GM23248 (cell line): ENCODE data around the gene ANKH. TPM values are rescaled to one million over a fixed set of nuclear protein-coding genes. Genes with fewer than 3 reads are reported as not detected.

Source experiments
- DNase-seq: peaks from one replicate; pipeline ENCODE4 v3.0.0-alpha.2; 2015
- H2AFZ ChIP-seq: fragments of 200-600 bp; sonication (generic); 2 replicates; pipeline ENCODE4 v1.6.1; 2016; ENCODE audit warnings: antibody characterized with exemption
- H3F3A ChIP-seq: fragments of 200-600 bp; sonication (generic); 2 replicates; pipeline ENCODE4 v1.6.1; 2016; ENCODE audit warnings: mild to moderate bottlenecking, antibody characterized with exemption, mixed run types; ENCODE audit not compliant: insufficient read depth
- H3K27ac ChIP-seq: fragments of 200-600 bp; sonication (generic); 2 replicates; pipeline ENCODE4 v1.5.1; 2016; ENCODE audit warnings: mild to moderate bottlenecking
- H3K27me3 ChIP-seq: fragments of 200-600 bp; sonication (generic); replicated peaks from 2 replicates; pipeline ENCODE4 v1.6.1; 2016; ENCODE audit warnings: mild to moderate bottlenecking; ENCODE audit not compliant: insufficient read depth
- H3K36me3 ChIP-seq: fragments of 200-600 bp; sonication (generic); 2 replicates; pipeline ENCODE4 v1.6.1; 2016; ENCODE audit warnings: low read depth, mild to moderate bottlenecking
- H3K4me1 ChIP-seq: fragments of 200-600 bp; sonication (generic); 2 replicates; pipeline ENCODE4 v1.6.1; 2016; ENCODE audit warnings: mild to moderate bottlenecking; ENCODE audit not compliant: insufficient read depth
- H3K4me2 ChIP-seq: fragments of 200-600 bp; sonication (generic); one replicate; pipeline ENCODE4 v1.6.1; 2016; ENCODE audit warnings: mild to moderate bottlenecking; ENCODE audit not compliant: unreplicated experiment
- H3K4me3 ChIP-seq: fragments of 200-600 bp; sonication (generic); 2 replicates; pipeline ENCODE4 v1.5.1; 2016; ENCODE audit warnings: mild to moderate bottlenecking
- H3K79me2 ChIP-seq: fragments of 200-600 bp; sonication (generic); 2 replicates; pipeline ENCODE4 v1.6.1; 2016; ENCODE audit warnings: mild to moderate bottlenecking; ENCODE audit not compliant: insufficient read depth
- H3K9ac ChIP-seq: fragments of 200-600 bp; sonication (generic); 2 replicates; pipeline ENCODE4 v1.6.1; 2016; ENCODE audit warnings: mild to moderate bottlenecking
- H3K9me2 ChIP-seq: fragments of 200-600 bp; sonication (generic); 2 replicates; pipeline ENCODE4 v1.6.1; 2016; ENCODE audit warnings: mixed run types, mild to moderate bottlenecking, moderate library complexity; ENCODE audit not compliant: insufficient read depth
- H3K9me3 ChIP-seq: fragments of 200-600 bp; sonication (generic); one replicate; pipeline ENCODE4 v1.6.1; 2017; ENCODE audit warnings: low read depth
- H4K20me1 ChIP-seq: fragments of 200-600 bp; sonication (generic); 2 replicates; pipeline ENCODE4 v1.6.0; 2016; ENCODE audit not compliant: insufficient read depth
- EZH2 ChIP-seq: fragments of 200-600 bp; sonication (generic); IDR thresholded peaks from 2 replicates; pipeline ENCODE4 v1.6.1; 2018; ENCODE audit warnings: antibody characterized with exemption, mild to moderate bottlenecking; ENCODE audit not compliant: insufficient read depth, poor library complexity, severe bottlenecking
- EZH2phosphoT487 ChIP-seq: fragments of 200-600 bp; sonication (generic); IDR thresholded peaks from 2 replicates; pipeline ENCODE4 v1.6.1; 2018; ENCODE audit warnings: antibody characterized with exemption, moderate library complexity, mild to moderate bottlenecking, low read depth; ENCODE audit not compliant: insufficient read depth
- WGBS, 2 experiments: methylation state at CpG; one replicate each; pipeline ENCODE4 v1.1.6; 2015 to 2017; ENCODE audit warnings: low lambda C conversion rate in 2 of 2, low coverage in 1 of 2; ENCODE audit errors: missing lambda C conversion rate in 2 of 2; 5-methylcytosine and 5-hydroxymethylcytosine counted together
- in situ Hi-C: fragments of 300-500 bp; cut with MboI; formaldehyde crosslinking; loops from 2 replicates; pipeline ENCODE4 v1.15.0; 2020
- polyA plus RNA-seq: library from polyadenylated mRNA; unstranded; fragments of >200 nt; fragmentation: Nextera tagmentation; extraction: Ambion mirVana; gene quantifications from 2 replicates; pipeline ENCODE4 v1.2.1, GENCODE V29; 2016
- total RNA-seq: library from RNA; depleted of rRNA; stranded (reverse); fragments of >200 nt; shearing (Covaris generic); gene quantifications from 2 replicates; pipeline ENCODE4 v1.2.3, GENCODE V29; 2014

Gene ANKH
- total and polyA plus RNA-seq, 2 experiments from 2014 or later: 45.9 to 47.6 TPM

DNA sequence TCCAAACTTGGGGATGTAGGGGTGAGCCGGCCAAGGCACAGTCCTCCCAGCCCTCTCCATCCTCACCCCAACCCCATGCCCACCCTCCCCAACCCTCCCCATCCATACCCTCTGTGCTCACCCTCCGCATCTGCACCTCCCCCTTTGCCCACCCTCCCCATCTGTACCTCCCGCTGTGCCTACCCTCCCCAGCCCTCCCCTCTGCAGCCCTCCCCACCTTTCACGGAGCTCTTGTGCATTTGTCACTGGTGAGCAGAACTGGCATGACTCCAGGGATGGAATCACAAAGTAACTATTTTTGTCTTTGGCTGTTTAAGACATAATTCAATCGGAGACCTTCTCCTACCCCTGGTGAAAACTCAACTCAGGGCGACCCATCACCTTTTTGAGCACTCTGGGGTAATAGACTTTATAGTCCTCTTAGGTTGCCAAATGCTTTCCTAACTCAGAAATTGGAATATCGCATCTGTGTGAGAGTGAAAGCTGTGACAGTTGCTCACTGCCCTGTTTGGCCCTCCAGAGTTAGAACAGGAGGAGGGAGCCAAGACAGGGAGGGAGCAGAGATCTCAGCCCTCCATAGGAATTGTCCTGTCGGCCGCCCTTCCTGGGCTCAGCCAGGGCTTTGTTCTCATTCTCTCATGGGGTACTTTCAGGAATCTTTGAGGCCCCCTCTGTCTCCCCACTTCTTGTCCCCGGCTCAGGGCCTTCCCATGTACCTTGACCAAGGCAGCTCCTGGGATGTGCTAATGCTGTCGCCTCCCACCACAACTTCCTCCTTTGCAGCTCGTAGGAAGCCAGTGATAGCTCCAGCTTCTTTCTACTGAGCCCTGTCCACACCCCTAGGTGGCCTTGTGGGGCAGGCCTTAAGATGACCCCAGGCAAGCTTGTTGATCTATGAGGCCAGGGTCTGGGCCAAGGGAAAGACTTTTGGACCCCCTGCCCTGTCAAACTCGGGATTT, 170.8 kb downstream of the ANKH start:
- Histone ChIP-seq H3K4me2 (no peak overlapping the region), H3K4me1 (no peaks in the 10 kb centered on the region), H3K9ac (no peak overlapping the region), H3K9me3 (no peaks in the 10 kb centered on the region), H3K27me3 (no peaks in the 10 kb centered on the region), H3K4me3 (no peak overlapping the region), H3K79me2 (peaks cover 4% of the 10 kb centered on the region; the same call in 1 of the 2 replicates), H4K20me1 (no peaks in the 10 kb centered on the region), H3F3A (0 out of 2 replicates have a peak, but pooled peaks cover 9% of the 10 kb centered on the region), H3K9me2 (no peaks in the 10 kb centered on the region), H3K36me3 (no peaks in the 10 kb centered on the region), H2AFZ (no peak overlapping the region), H3K27ac (no peak overlapping the region)
- WGBS, 2 experiments: 89% methylated on average over 11 to 13 of the region's 13 CpGs
- no peak for TF ChIP-seq EZH2phosphoT487
- no peak for TF ChIP-seq EZH2
- DNase-seq: no peak
- in situ Hi-C loops: no loop called here

GRCh38 chr5:14699807-14700400, 171.7 kb downstream of the ANKH start:
- Histone ChIP-seq H3K79me2 (peaks cover 8% of the 10 kb centered on the region; the same call in 1 of the 2 replicates), H3K4me2 (no peak overlapping the region), H3F3A (0 out of 2 replicates have a peak, but pooled peaks cover 8% of the 10 kb centered on the region), H2AFZ (no peak overlapping the region), H3K27me3 (no peaks in the 10 kb centered on the region), H3K9me2 (no peaks in the 10 kb centered on the region), H3K9me3 (no peaks in the 10 kb centered on the region), H3K4me1 (no peaks in the 10 kb centered on the region), H4K20me1 (no peaks in the 10 kb centered on the region), H3K9ac (no peak overlapping the region), H3K36me3 (no peaks in the 10 kb centered on the region), H3K27ac (no peak overlapping the region), H3K4me3 (no peak overlapping the region)
- in situ Hi-C loops: loop anchor here (10.0 kb wide), 1 partner anchor 305 kb away; no protein-coding TSS in a partner anchor
- WGBS, 2 experiments: 91 to 92% methylated on average over 8 of the region's 8 CpGs
- no peak for DNase-seq
- TF ChIP-seq EZH2 (no peak), EZH2phosphoT487 (no peak)

- H3K36me3 ChIP-seq: no peaks in the 10 kb centered on the region
- no peaks in the 10 kb centered on the region for H3K9me2 ChIP-seq
- no peak for DNase-seq
- 0 out of 2 replicates have a peak, but pooled peaks cover 4% of the 10 kb centered on the region for H3F3A ChIP-seq
- H3K4me2 ChIP-seq: no peak overlapping the region
- no peaks in the 10 kb centered on the region for H3K9me3 ChIP-seq
- no peak overlapping the region for H3K4me3 ChIP-seq
- H3K79me2 ChIP-seq: peaks cover 12% of the 10 kb centered on the region; the same call in 1 of the 2 replicates
- H3K27ac ChIP-seq: no peak overlapping the region
- WGBS, 2 experiments: 100% methylated on average over 2 of the region's 2 CpGs
- no peak overlapping the region for H2AFZ ChIP-seq
- no peaks in the 10 kb centered on the region for H4K20me1 ChIP-seq
- H3K9ac ChIP-seq: no peak overlapping the region
- no peak for TF ChIP-seq EZH2
- TF ChIP-seq EZH2phosphoT487: no peak
- H3K4me1 ChIP-seq: no peaks in the 10 kb centered on the region
- in situ Hi-C loops: loop anchor here (10.0 kb wide), 1 partner anchor 306 kb away; no protein-coding TSS in a partner anchor
- H3K27me3 ChIP-seq: no peaks in the 10 kb centered on the region
Measured at GRCh38 chr5:14699159-14699558, 172.4 kb downstream of the ANKH start.

DNA sequence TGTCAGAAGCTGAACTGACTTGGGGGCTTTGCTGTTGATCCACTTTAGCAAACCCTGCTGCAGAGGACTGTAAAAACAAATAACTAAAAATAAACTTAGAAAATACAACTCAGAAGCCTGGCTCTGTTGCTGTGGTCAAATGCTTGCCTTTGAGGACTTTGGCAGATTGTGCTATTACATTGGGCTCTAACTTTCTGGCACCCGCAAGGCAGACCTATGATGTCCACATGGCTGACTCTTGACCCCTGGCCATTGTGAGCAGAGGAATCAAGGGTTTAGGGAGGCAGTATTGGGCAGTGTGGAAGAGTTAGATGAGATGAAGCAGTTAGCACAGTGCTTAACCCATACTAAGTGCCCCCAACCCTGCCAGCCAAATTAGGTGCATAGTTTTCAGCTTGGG, 173.1 kb downstream of the ANKH start:
- no peaks in the 10 kb centered on the region for H3K27me3 ChIP-seq
- no peaks in the 10 kb centered on the region for H3K9me2 ChIP-seq
- no peak overlapping the region for H3K4me3 ChIP-seq
- no peak overlapping the region for H3K4me2 ChIP-seq
- H3K9ac ChIP-seq: no peak overlapping the region
- in situ Hi-C loops: loop anchor here (10.0 kb wide), 1 partner anchor 306 kb away; no protein-coding TSS in a partner anchor
- H2AFZ ChIP-seq: no peak overlapping the region
- peaks cover 3% of the 10 kb centered on the region; the same call in 1 of the 2 replicates for H3K36me3 ChIP-seq
- no peak overlapping the region for H3K27ac ChIP-seq
- H3K4me1 ChIP-seq: no peaks in the 10 kb centered on the region
- TF ChIP-seq EZH2phosphoT487 (no peak), EZH2 (no peak)
- peaks cover 12% of the 10 kb centered on the region; the same call in 1 of the 2 replicates for H3K79me2 ChIP-seq
- H3F3A ChIP-seq: 0 out of 2 replicates have a peak, but pooled peaks cover 4% of the 10 kb centered on the region
- no peak for DNase-seq
- H4K20me1 ChIP-seq: no peaks in the 10 kb centered on the region
- 94 to 95% methylated on average over 1 of the region's 1 CpG for WGBS, 2 experiments
- no peaks in the 10 kb centered on the region for H3K9me3 ChIP-seq
